IMR-90 (cell line): ENCODE results near the gene ELMO1. TPM values are rescaled to one million over a fixed set of nuclear protein-coding genes. Genes with fewer than 3 reads are reported as not detected.

Experiments
- ATAC-seq: fragments of 200-7000 bp; cut with Tn5 transposase; 2 replicates; pipeline ENCODE4 v1.9.1; 2020; ENCODE audit warnings: low read depth, mild to moderate bottlenecking, moderate library complexity
- BruUV-seq: library from RNA; stranded (reverse); fragments of 400-500 nt; replicated peaks from 2 replicates; lab custom pipeline; 2021; lab: Mats Ljungman, UMichigan
- CTCF ChIA-PET: fragments of 300-600 bp; formaldehyde crosslinking; extraction: SDS; loops from one replicate; lab custom pipeline; 2021; ENCODE audit warnings: antibody characterized with exemption; lab: Yijun Ruan, JAX
- POLR2A ChIA-PET: fragments of 300-600 bp; sonication (Branson Sonifier 250); formaldehyde crosslinking; loops from one replicate; lab custom pipeline; 2022; ENCODE audit warnings: antibody characterized with exemption; ENCODE audit not compliant: unreplicated experiment; lab: Charles Lee
- DNase-seq: peaks from one replicate; pipeline ENCODE4 v3.0.0; 2013
- H2AFZ ChIP-seq: replicated peaks from 2 replicates; pipeline ENCODE3; 2013; ENCODE audit warnings: low read length, mild to moderate bottlenecking; ENCODE audit not compliant: poor library complexity
- H2AK5ac ChIP-seq: 2 replicates; pipeline ENCODE4 v1.6.1; 2013; ENCODE audit warnings: low read depth, low read length, inconsistent platforms
- H2AK9ac ChIP-seq: replicated peaks from 2 replicates; pipeline ENCODE3; 2013; ENCODE audit warnings: mild to moderate bottlenecking, low read depth, low read length, moderate library complexity; ENCODE audit not compliant: poor library complexity
- H2BK120ac ChIP-seq: 2 replicates; pipeline ENCODE4 v1.6.1; 2013; ENCODE audit warnings: low read depth, low read length, inconsistent platforms
- H2BK15ac ChIP-seq: 3 replicates; pipeline ENCODE4 v1.6.1; 2013; ENCODE audit warnings: low read depth, low read length, inconsistent platforms
- H2BK20ac ChIP-seq: 2 replicates; pipeline ENCODE4 v1.6.1; 2013; ENCODE audit warnings: low read depth, mild to moderate bottlenecking, inconsistent platforms, low read length, moderate library complexity
- H2BK5ac ChIP-seq: 2 replicates; pipeline ENCODE4 v1.6.1; 2013; ENCODE audit warnings: mild to moderate bottlenecking, low read depth, low read length, inconsistent platforms; ENCODE audit not compliant: poor library complexity, severe bottlenecking
- H3K14ac ChIP-seq: replicated peaks from 2 replicates; pipeline ENCODE4 v1.6.1; 2013; ENCODE audit warnings: low read depth, low read length, inconsistent platforms
- H3K18ac ChIP-seq: 2 replicates; pipeline ENCODE4 v1.6.1; 2013; ENCODE audit warnings: low read depth, low read length, control low read depth
- H3K23ac ChIP-seq: 2 replicates; pipeline ENCODE4 v1.6.1; 2013; ENCODE audit warnings: low read depth, low read length, inconsistent platforms
- H3K27ac ChIP-seq: 2 replicates; pipeline ENCODE4 v1.5.1; 2013; ENCODE audit warnings: mild to moderate bottlenecking, control low read depth, low read length; ENCODE audit not compliant: insufficient read depth
- H3K27me3 ChIP-seq: 2 replicates; pipeline ENCODE4 v1.6.1; 2013; ENCODE audit warnings: low read length; ENCODE audit not compliant: control insufficient read depth, insufficient read depth
- H3K36me3 ChIP-seq: 2 replicates; pipeline ENCODE4 v1.6.1; 2013; ENCODE audit warnings: low read length, mixed read lengths; ENCODE audit not compliant: control insufficient read depth, insufficient read depth
- H3K4ac ChIP-seq: 2 replicates; pipeline ENCODE4 v1.6.1; 2013; ENCODE audit warnings: low read depth, low read length, inconsistent platforms
- H3K4me1 ChIP-seq: 2 replicates; pipeline ENCODE4 v1.6.1; 2013; ENCODE audit warnings: low read length, mixed read lengths; ENCODE audit not compliant: control insufficient read depth, insufficient read depth
- H3K4me2 ChIP-seq: 2 replicates; pipeline ENCODE4 v1.6.1; 2013; ENCODE audit warnings: low read depth, mild to moderate bottlenecking, control low read depth, low read length, moderate library complexity
- H3K4me3 ChIP-seq: 2 replicates; pipeline ENCODE4 v1.5.1; 2013; ENCODE audit warnings: low read depth, mild to moderate bottlenecking, control low read depth, low read length, moderate library complexity; ENCODE audit not compliant: insufficient read depth
- H3K56ac ChIP-seq: 2 replicates; pipeline ENCODE4 v1.6.1; 2013; ENCODE audit warnings: low read length, inconsistent platforms; ENCODE audit not compliant: insufficient read depth; ENCODE audit errors: extremely low read depth
- H3K79me1 ChIP-seq, 2 experiments: 2 replicates each; pipeline ENCODE4 v1.6.1; 2013; ENCODE audit warnings: low read length in 2 of 2, inconsistent platforms in 1 of 2, low read depth in 1 of 2
- H3K9ac ChIP-seq: 2 replicates; pipeline ENCODE4 v1.6.1; 2013; ENCODE audit warnings: low read depth, low read length, control low read depth
- H3K9me1 ChIP-seq: 2 replicates; pipeline ENCODE4 v1.6.1; 2013; ENCODE audit warnings: low read length, inconsistent platforms; ENCODE audit not compliant: insufficient read depth
- H3K9me3 ChIP-seq: 2 replicates; pipeline ENCODE4 v1.6.1; 2013; ENCODE audit warnings: low read length; ENCODE audit not compliant: control insufficient read depth, insufficient read depth
- H4K20me1 ChIP-seq: 2 replicates; pipeline ENCODE4 v1.6.1; 2013; ENCODE audit warnings: low read length, inconsistent platforms; ENCODE audit not compliant: insufficient read depth
- H4K5ac ChIP-seq: 2 replicates; pipeline ENCODE4 v1.6.1; 2013; ENCODE audit warnings: mild to moderate bottlenecking, low read depth, low read length, control low read depth
- H4K8ac ChIP-seq, 2 experiments: 2 replicates each; pipeline ENCODE4 v1.6.1; 2013; ENCODE audit warnings: low read depth in 2 of 2, low read length in 2 of 2, control low read depth in 1 of 2, inconsistent platforms in 1 of 2
- H4K91ac ChIP-seq: 2 replicates; pipeline ENCODE4 v1.6.1; 2013; ENCODE audit warnings: low read depth, low read length, inconsistent platforms; ENCODE audit not compliant: insufficient read depth
- MAZ ChIP-seq: IDR thresholded peaks from 2 replicates; pipeline ENCODE4 v1.6.1; 2012; ENCODE audit warnings: low read depth, mild to moderate bottlenecking, low read length, improper control_type of control experiment, moderate library complexity, borderline replicate concordance
- MXI1 ChIP-seq: IDR thresholded peaks from 2 replicates; pipeline ENCODE4 v1.6.1; 2012; ENCODE audit warnings: low read depth, mild to moderate bottlenecking, low read length, moderate library complexity, borderline replicate concordance
- RAD21 ChIP-seq: IDR thresholded peaks from 2 replicates; pipeline ENCODE4 v1.6.1; 2012; ENCODE audit warnings: low read length, improper control_type of control experiment
- RFX5 ChIP-seq: IDR thresholded peaks from 2 replicates; pipeline ENCODE4 v1.8.0; 2012; ENCODE audit warnings: low read depth, mild to moderate bottlenecking, low read length, moderate library complexity
- USF2 ChIP-seq: fragments of 150-350 bp; IDR thresholded peaks from 2 replicates; pipeline ENCODE4 v1.6.1; 2017; ENCODE audit warnings: mild to moderate bottlenecking, antibody characterized with exemption, low read length, low read depth
- WGBS, 2 experiments: methylation state at CpG; one replicate each; pipeline versions ENCODE4 v1.1.5 to v1.1.7; 2013; ENCODE audit warnings: missing lambda C conversion rate in 2 of 2; ENCODE audit not compliant: insufficient read length in 1 of 2; ENCODE audit errors: extremely low coverage in 2 of 2; 5-methylcytosine and 5-hydroxymethylcytosine counted together
- dilution Hi-C: fragments of 300-500 bp; cut with HindIII; formaldehyde crosslinking; loops from one replicate; pipeline ENCODE4 v1.14.3; 2018; ENCODE audit warnings: low sequenced_read_pairs; ENCODE audit not compliant: unreplicated experiment
- in situ Hi-C: fragments of 300-500 bp; cut with MboI; formaldehyde crosslinking; loops from 3 replicates; pipeline ENCODE4 v1.14.3; 2019; ENCODE audit warnings: low sequenced_read_pairs, inconsistent platforms, mixed read lengths
- intact Hi-C: fragments of 100-400 bp; cut with micrococcal nuclease; formaldehyde crosslinking; loops from 2 replicates; pipeline ENCODE4 v1.10.0; 2022
- polyA plus RNA-seq, 3 experiments: library from polyadenylated mRNA; depleted of rRNA; stranded (reverse); fragments of >200 nt; gene quantifications; 2 replicates each; pipeline ENCODE4 v1.2.3, GENCODE V29; 2012; ENCODE audit warnings: low replicate concordance in 1 of 3
- total RNA-seq: library from RNA; depleted of rRNA; stranded (reverse); fragments of >200 nt; gene quantifications from 2 replicates; pipeline ENCODE4 v1.2.3, GENCODE V29; 2012

ELMO1 gene
- total and polyA plus RNA-seq, 2 of the 4 experiments (the other 2 are of a cell fraction) = 0.03 TPM; not detected in 1

- Histone ChIP-seq H2AK5ac (no peak overlapping the region), H2BK5ac (no peak overlapping the region), H2BK120ac (no peak overlapping the region), H3K27ac (no peak overlapping the region), H2BK15ac (no peak overlapping the region), H3K9me3 (no peaks in the 10 kb centered on the region), H3K56ac (no peak overlapping the region), H4K8ac (no peak overlapping the region), H3K4me3 (no peak overlapping the region), H3K4ac (no peak overlapping the region), H3K36me3 (no peaks in the 10 kb centered on the region), H4K20me1 (no peaks in the 10 kb centered on the region), H3K4me2 (no peak overlapping the region), H2AFZ (no peak overlapping the region), H3K23ac (no peak overlapping the region), H3K79me1 (no peaks in the 10 kb centered on the region), H3K27me3 (no peaks in the 10 kb centered on the region), H3K18ac (no peak overlapping the region), H3K9me1 (no peaks in the 10 kb centered on the region), H4K91ac (no peak overlapping the region), H4K5ac (no peak overlapping the region), H3K4me1 (no peaks in the 10 kb centered on the region), H2BK20ac (no peak overlapping the region), H3K14ac (no peak overlapping the region), H2AK9ac (no peak overlapping the region), H3K9ac (no peak overlapping the region)
- dilution Hi-C loops = no loop called here
- ChIA-PET CTCF (no interaction called here), POLR2A (no interaction called here)
- TF ChIP-seq MXI1 = no peak
- no peak for TF ChIP-seq MAZ
- no peak for TF ChIP-seq RFX5
- no peak for TF ChIP-seq RAD21
- TF ChIP-seq USF2 = no peak
- no CpG with 5 or more reads among the region's 2 CpGs for WGBS, 2 experiments
- in situ Hi-C loops = no loop called here
- DNase-seq (no peak), ATAC-seq (no peak)
- no TSS peak for BruUV-seq
- intact Hi-C loops = loop anchor here (2.0 kb wide), 1 partner anchor 75 kb away; no protein-coding TSS in a partner anchor
These were observed 542.8 kb downstream of the ELMO1 start for GRCh38 chr7:36905841-36906240.
